HG03060 (cell line): ENCODE measurements around the gene ITGAX.
"Not testable (repeated sequence)": the region's sequence is repeated elsewhere in the genome, so short reads cannot be mapped to it uniquely, and the experiment has no call there.

Source experiments
- ATAC-seq: cut with Tn5 transposase; IDR thresholded peaks from one replicate; pipeline ENCODE4 v1.9.1; 2021; ENCODE audit warnings: low read depth, moderate number of reproducible peaks; ENCODE audit not compliant: unreplicated experiment

ITGAX gene

GRCh38 chr16:31354394-31355291 is at the start of gene ITGAX:
TSS of gene ITGAX (plus strand) at chr16:31355176. CDS start at chr16:31355255, 79 bp downstream.
- peak; percentile 49 for ATAC-seq

DNA sequence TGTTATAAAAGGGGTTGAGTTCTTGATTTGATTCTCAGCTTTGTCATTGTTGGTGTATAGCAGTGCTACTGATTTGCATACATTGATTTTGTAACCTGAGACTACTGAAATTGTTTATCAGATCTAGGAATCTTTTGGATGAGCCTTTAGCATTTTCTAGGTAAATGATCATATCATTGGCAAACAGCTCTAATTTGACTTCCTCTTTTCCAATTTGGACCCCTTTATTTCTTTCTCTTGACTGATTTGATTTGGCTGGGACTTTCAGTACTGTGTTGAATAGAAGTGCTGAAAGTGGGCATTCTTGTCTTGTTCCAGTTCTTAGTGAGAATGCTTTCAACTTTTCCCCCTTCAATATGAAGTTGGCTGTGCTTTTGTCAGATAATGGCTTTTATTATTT is 49.8 kb upstream of the ITGAX start:
- ATAC-seq: no peak

- ATAC-seq: not testable (repeated sequence)
Observed at GRCh38 chr16:31308381-31308780, 46.6 kb upstream of the ITGAX start.

GRCh38 chr16:31322500-31322899 is 32.5 kb upstream of the ITGAX start:
- ATAC-seq: no peak

GRCh38 chr16:31323959-31324629 is 30.9 kb upstream of the ITGAX start:
- ATAC-seq: no peak

- ATAC-seq: no peak
Observed at GRCh38 chr16:31325171-31325570, 29.8 kb upstream of the ITGAX start.

- ATAC-seq: no peak
Observed at GRCh38 chr16:31327646-31328225, 27.2 kb upstream of the ITGAX start.

DNA sequence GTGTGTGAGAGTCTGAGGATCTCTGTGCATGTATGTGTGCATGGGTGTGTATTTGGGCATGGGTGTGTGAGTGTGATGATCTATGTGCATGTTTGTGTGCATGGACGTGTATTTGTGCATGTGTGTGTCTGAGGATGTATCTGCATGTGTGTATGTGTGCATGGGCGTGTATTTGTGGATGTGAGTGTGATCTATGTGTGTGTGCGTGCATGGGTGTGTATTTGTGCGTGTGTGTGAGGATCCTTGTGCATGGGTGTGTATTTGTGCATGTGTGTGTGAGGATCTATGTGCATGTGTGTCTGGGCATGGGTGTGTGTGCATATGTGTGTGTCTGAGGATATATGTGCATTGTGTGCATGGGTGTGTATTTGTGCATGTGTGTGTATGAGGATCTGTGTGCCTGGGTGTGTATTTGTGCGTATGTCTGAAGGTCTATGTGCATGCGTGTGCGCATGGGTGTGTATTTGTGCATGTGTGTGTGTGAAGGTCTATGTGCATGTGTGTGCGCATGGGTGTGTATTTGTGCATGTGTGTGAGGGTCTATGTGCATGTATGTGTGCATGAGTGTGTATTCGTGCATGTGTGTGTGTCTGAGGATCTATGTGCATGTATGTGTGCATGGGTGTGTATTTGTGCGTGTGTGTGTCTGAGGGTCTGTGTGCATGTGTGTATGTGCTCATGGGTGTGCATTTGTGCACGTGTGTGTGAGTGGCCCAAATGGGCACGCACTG is 26.5 kb upstream of the ITGAX start:
- no peak for ATAC-seq

DNA sequence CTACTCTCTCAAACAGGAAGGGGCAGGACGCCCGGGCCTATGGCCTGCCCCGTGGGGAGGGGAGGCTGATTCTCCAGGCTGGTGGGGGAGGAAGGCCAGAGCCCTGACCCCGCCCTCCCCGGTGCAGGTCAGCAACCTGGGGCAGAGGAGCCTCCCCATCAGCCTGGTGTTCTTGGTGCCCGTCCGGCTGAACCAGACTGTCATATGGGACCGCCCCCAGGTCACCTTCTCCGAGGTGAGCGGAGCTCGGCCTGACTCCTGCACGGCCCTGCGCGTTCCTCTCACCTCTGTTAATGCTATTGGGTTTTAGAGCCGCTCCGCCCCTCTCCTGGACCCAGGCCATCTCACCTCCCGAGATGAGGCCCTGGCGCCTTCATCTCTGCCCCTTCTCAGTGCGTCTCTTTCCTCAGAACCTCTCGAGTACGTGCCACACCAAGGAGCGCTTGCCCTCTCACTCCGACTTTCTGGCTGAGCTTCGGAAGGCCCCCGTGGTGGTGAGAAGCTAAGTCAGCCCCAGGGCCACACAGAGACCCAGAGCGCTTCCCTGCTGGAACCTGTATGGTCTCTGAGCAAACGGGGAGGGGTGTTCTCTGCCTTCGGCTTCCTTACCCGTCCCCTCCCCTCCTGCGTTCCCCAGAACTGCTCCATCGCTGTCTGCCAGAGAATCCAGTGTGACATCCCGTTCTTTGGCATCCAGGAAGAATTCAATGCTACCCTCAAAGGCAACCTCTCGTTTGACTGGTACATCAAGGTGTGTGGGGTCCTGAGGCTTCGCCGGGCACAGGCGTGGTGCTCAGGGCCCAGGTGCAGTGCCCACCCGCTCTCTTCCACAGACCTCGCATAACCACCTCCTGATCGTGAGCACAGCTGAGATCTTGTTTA is 25.1 kb upstream of the ITGAX start:
- no peak for ATAC-seq

GRCh38 chr16:31330553-31330890 is 24.5 kb upstream of the ITGAX start:
- no peak for ATAC-seq

- ATAC-seq: no peak
Observed at GRCh38 chr16:31331141-31331764, 23.7 kb upstream of the ITGAX start.

- no peak for ATAC-seq
Observed at GRCh38 chr16:31331807-31332301, 23.1 kb upstream of the ITGAX start.

GRCh38 chr16:31332544-31332943 is 22.4 kb upstream of the ITGAX start:
- no peak for ATAC-seq

- no peak for ATAC-seq
Observed at GRCh38 chr16:31333686-31334649, 21.0 kb upstream of the ITGAX start.

- no peak for ATAC-seq
Observed at GRCh38 chr16:31334934-31335333, 20.0 kb upstream of the ITGAX start.

- ATAC-seq: no peak
Observed at GRCh38 chr16:31335431-31335830, 19.5 kb upstream of the ITGAX start.

- ATAC-seq: not testable (repeated sequence)
Observed at GRCh38 chr16:31338166-31338685, 16.8 kb upstream of the ITGAX start.

- ATAC-seq: peak; percentile 77
Observed at GRCh38 chr16:31344712-31345111, 10.3 kb upstream of the ITGAX start.
